DOHH2 (cell line): Measurements from ENCODE around the gene EMC8.
"Not testable (repeated sequence)": the region's sequence is repeated elsewhere in the genome, so short reads cannot be mapped to it uniquely, and the experiment has no call there.

Experiments
- H3F3A ChIP-seq: fragments of 200-600 bp; sonication (generic), shearing (Covaris generic); 2 replicates; pipeline ENCODE4 v1.6.0; 2016; ENCODE audit warnings: antibody characterized with exemption, mild to moderate bottlenecking; ENCODE audit not compliant: control insufficient read depth, insufficient read depth
- H3K27ac ChIP-seq: fragments of 200-600 bp; sonication (generic); 2 replicates; pipeline ENCODE4 v1.5.1; 2014; ENCODE audit warnings: low read depth, mild to moderate bottlenecking, low read length, moderate library complexity
- H3K27me3 ChIP-seq: fragments of 200-600 bp; sonication (generic); 2 replicates; pipeline ENCODE4 v1.6.1; 2014; ENCODE audit warnings: mild to moderate bottlenecking, low read length, mixed read lengths; ENCODE audit not compliant: control insufficient read depth
- H3K36me3 ChIP-seq: fragments of 200-600 bp; sonication (generic); 2 replicates; pipeline ENCODE4 v1.6.1; 2014; ENCODE audit warnings: mild to moderate bottlenecking, low read length, moderate library complexity, mixed read lengths; ENCODE audit not compliant: control insufficient read depth
- H3K4me1 ChIP-seq: fragments of 200-600 bp; sonication (generic); 2 replicates; pipeline ENCODE4 v1.6.1; 2014; ENCODE audit warnings: mild to moderate bottlenecking, low read length, mixed read lengths; ENCODE audit not compliant: control insufficient read depth
- H3K4me2 ChIP-seq: fragments of 200-600 bp; sonication (generic); 2 replicates; pipeline ENCODE4 v1.6.0; 2014; ENCODE audit warnings: mild to moderate bottlenecking, low read length, moderate library complexity
- H3K4me3 ChIP-seq: fragments of 200-600 bp; sonication (generic); 2 replicates; pipeline ENCODE4 v1.5.1; 2014; ENCODE audit warnings: mild to moderate bottlenecking, low read length, mixed read lengths
- H3K79me2 ChIP-seq: fragments of 200-600 bp; sonication (generic); 2 replicates; pipeline ENCODE4 v1.6.1; 2014; ENCODE audit warnings: mild to moderate bottlenecking, low read length, mixed read lengths; ENCODE audit not compliant: control insufficient read depth
- H3K9me2 ChIP-seq: fragments of 200-600 bp; sonication (generic); replicated peaks from 2 replicates; pipeline ENCODE4 v1.6.1; 2014; ENCODE audit warnings: mild to moderate bottlenecking, low read length, mixed read lengths; ENCODE audit not compliant: control insufficient read depth
- H3K9me3 ChIP-seq: fragments of 200-600 bp; sonication (generic); 2 replicates; pipeline ENCODE4 v1.6.1; 2014; ENCODE audit warnings: antibody characterized with exemption, low read length, mixed read lengths; ENCODE audit not compliant: control insufficient read depth, insufficient read depth
- H4K20me1 ChIP-seq: fragments of 200-600 bp; sonication (generic); 2 replicates; pipeline ENCODE4 v1.6.0; 2014; ENCODE audit warnings: low read depth, mild to moderate bottlenecking, antibody characterized with exemption, low read length, moderate library complexity; ENCODE audit not compliant: control insufficient read depth, insufficient read depth
- EZH2phosphoT487 ChIP-seq: fragments of 200-600 bp; sonication (generic); IDR thresholded peaks from 2 replicates; pipeline ENCODE4 v1.6.1; 2017; ENCODE audit warnings: borderline replicate concordance, mild to moderate bottlenecking, antibody characterized with exemption, low read length, moderate library complexity, mixed read lengths
- TF ChIP-seq, protein P1 (sequence below): fragments of 200-600 bp; sonication (generic); IDR thresholded peaks from one replicate; pipeline ENCODE4 v1.5.1; 2014; ENCODE audit warnings: antibody characterized with exemption, mild to moderate bottlenecking, low read depth, low read length; ENCODE audit not compliant: poor library complexity, severe bottlenecking

Gene EMC8

GRCh38 chr16:85810097-85810741 is 10.9 kb upstream of the EMC8 start:
- Histone ChIP-seq H4K20me1 (no peaks in the 10 kb centered on the region), H3K4me1 (no peaks in the 10 kb centered on the region), H3F3A (no peaks in the 10 kb centered on the region), H3K27me3 (no peaks in the 10 kb centered on the region; the same call in 1 of the 2 replicates), H3K9me3 (no peaks in the 10 kb centered on the region), H3K4me2 (no peak overlapping the region), H3K36me3 (peaks cover 17% of the 10 kb centered on the region), H3K4me3 (no peak overlapping the region), H3K27ac (no peak overlapping the region), H3K79me2 (no peaks in the 10 kb centered on the region), H3K9me2 (no peaks in the 10 kb centered on the region)
- TF ChIP-seq EZH2phosphoT487, result no peak
- TF ChIP-seq, protein P1, sequence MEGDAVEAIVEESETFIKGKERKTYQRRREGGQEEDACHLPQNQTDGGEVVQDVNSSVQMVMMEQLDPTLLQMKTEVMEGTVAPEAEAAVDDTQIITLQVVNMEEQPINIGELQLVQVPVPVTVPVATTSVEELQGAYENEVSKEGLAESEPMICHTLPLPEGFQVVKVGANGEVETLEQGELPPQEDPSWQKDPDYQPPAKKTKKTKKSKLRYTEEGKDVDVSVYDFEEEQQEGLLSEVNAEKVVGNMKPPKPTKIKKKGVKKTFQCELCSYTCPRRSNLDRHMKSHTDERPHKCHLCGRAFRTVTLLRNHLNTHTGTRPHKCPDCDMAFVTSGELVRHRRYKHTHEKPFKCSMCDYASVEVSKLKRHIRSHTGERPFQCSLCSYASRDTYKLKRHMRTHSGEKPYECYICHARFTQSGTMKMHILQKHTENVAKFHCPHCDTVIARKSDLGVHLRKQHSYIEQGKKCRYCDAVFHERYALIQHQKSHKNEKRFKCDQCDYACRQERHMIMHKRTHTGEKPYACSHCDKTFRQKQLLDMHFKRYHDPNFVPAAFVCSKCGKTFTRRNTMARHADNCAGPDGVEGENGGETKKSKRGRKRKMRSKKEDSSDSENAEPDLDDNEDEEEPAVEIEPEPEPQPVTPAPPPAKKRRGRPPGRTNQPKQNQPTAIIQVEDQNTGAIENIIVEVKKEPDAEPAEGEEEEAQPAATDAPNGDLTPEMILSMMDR, result no peak

DNA sequence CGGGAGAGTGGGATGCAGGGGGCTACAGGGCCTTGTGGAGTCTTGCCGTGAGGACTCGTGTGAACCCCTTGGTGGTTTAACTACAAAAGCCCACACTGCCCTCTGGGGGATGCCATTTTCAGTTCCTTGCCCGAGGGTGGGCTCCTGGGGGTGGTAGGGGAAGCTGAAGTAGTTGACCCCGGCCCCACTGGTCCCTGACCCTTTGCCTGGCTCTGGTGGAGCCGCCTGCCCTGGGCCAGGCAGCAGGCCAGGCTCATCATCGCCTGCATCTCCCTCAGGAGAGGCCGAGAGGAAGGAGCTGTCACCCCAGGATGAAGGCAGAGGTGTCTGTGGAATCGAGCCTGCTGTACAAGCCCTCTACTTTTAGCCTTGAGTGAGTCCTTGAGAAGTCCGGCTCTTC is 10.3 kb upstream of the EMC8 start:
- no peaks in the 10 kb centered on the region for H3K9me3 ChIP-seq
- no peak overlapping the region for H3K27ac ChIP-seq
- peaks cover 22% of the 10 kb centered on the region for H3K36me3 ChIP-seq
- no peak overlapping the region for H3K4me3 ChIP-seq
- no peaks in the 10 kb centered on the region for H3F3A ChIP-seq
- no peaks in the 10 kb centered on the region for H3K9me2 ChIP-seq
- H3K79me2 ChIP-seq, result no peaks in the 10 kb centered on the region
- no peaks in the 10 kb centered on the region for H3K4me1 ChIP-seq
- no peaks in the 10 kb centered on the region for H4K20me1 ChIP-seq
- H3K27me3 ChIP-seq, result no peaks in the 10 kb centered on the region; the same call in 1 of the 2 replicates
- no peak for TF ChIP-seq EZH2phosphoT487
- TF ChIP-seq, protein P1, result no peak
- no peak overlapping the region for H3K4me2 ChIP-seq

DNA sequence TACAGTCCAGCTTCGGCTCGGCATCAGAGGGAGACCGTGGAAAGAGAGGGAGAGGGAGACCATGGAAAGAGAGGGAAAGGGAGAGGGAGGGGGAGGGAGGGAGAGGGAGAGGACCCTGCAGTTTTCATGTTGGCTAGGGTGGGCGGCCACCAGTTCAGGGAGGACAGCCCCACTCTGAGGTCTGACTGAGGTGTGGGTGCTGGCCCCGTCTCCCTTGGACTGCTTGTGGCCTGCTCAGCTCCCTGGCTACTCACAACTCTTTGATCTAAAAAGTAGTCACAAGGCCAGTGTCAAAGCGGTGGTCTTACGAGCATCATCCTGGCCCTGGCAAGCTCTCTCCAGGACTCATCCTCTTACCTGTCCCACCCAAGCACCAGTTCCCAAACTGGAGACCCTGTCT is 9.6 kb upstream of the EMC8 start:
- Histone ChIP-seq H3K4me3 (no peak overlapping the region), H3K9me2 (no peaks in the 10 kb centered on the region), H4K20me1 (no peaks in the 10 kb centered on the region)

DNA sequence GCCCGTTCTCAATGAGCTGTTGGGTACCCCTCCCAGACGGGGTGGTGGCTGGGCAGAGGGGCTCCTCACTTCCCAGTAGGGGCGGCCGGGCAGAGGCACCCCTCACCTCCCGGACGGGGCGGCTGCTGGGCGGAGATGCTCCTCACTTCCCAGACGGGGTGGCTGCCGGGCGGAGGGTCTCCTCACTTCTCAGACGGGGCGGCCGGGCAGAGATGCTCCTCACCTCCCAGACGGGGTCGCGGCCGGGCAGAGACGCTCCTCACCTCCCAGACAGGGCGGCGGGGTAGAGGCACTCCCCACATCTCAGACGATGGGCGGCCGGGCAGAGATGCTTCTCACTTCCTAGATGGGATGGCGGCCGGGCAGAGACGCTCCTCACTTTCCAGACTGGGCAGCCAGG is 8.8 kb upstream of the EMC8 start:
- not testable (repeated sequence) for H3K4me1 ChIP-seq, H3K27me3 ChIP-seq, H3K9me2 ChIP-seq, H3K4me2 ChIP-seq, H3F3A ChIP-seq, H3K4me3 ChIP-seq, H3K27ac ChIP-seq, H3K9me3 ChIP-seq, H4K20me1 ChIP-seq, H3K79me2 ChIP-seq
- peaks cover 35% of the 10 kb centered on the region for H3K36me3 ChIP-seq

More for the DNA sequence above, 9.6 kb upstream of the EMC8 start:
- Histone ChIP-seq H3K4me2 (no peak overlapping the region), H3K36me3 (peaks cover 27% of the 10 kb centered on the region), H3K9me3 (no peaks in the 10 kb centered on the region), H3K79me2 (peaks cover 2% of the 10 kb centered on the region), H3F3A (no peaks in the 10 kb centered on the region), H3K27ac (no peak overlapping the region), H3K27me3 (no peaks in the 10 kb centered on the region; the same call in 1 of the 2 replicates), H3K4me1 (peaks cover under 1% of the 10 kb centered on the region)
- no peak for TF ChIP-seq EZH2phosphoT487
- TF ChIP-seq, protein P1, result no peak

- not testable (repeated sequence) for H3K4me2 ChIP-seq, H3F3A ChIP-seq, H3K4me3 ChIP-seq, H4K20me1 ChIP-seq, H3K9me2 ChIP-seq, H3K27ac ChIP-seq, H3K27me3 ChIP-seq, H3K9me3 ChIP-seq
- peaks cover 16% of the 10 kb centered on the region for H3K79me2 ChIP-seq
- H3K36me3 ChIP-seq, result peaks cover 43% of the 10 kb centered on the region
- H3K4me1 ChIP-seq, result peaks cover 17% of the 10 kb centered on the region
Observed at GRCh38 chr16:85807340-85807739, 8.0 kb upstream of the EMC8 start.
